ENCODE results near the gene ADAM12. TPM values are rescaled to one million over a fixed set of nuclear protein-coding genes. Genes with fewer than 3 reads are reported as not detected.

ADAM12 gene
- total RNA-seq, 1 experiment from 2014 or later, result 0.24 TPM

DNA sequence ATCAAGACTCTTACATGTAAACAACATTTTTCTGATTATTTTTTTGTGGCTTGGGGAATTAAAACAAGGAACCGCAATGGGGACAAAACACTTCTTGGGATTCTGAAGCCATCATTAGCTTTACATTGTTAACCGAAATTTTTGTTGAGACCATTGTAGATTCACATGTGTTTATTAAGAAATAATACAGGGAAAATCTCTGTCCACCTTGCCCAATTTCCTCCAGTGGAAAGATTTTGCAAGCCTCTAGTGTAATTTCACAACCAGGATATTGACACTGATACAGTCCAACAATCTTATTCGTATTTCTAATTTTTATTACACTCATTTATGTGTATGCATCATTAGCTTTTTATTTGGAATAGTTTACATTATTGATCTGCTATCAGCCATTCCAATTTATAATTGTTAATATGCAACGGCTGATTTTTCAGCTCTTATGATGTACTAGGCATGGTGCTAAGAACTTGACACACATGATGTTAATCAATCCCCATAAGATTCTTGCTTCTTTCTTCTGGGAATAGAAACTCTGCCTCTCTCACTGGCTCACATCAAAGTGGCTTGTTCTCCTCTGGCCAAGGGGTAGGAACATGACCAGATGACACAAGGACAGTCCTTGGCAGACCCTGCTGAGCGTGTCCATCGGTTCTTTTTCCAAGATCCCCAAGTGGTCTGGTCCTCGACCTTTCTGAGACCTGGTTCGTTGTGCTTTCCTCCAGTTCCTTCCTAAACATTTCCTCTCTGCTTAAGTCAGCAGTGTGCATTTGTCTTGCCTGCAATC is 137.6 kb downstream of the ADAM12 start:
- Histone ChIP-seq H3K4me1 (ENCODE audit: insufficient read depth, low read length) (peaks cover 2% of the 10 kb centered on the region; the same call in 1 of the 2 replicates), H3K79me1 (ENCODE audit: insufficient read depth, low read depth, low read length, poor library complexity, severe bottlenecking) (no peaks in the 10 kb centered on the region), H3K9me3 (ENCODE audit: control insufficient read depth, low read depth, low read length) (peaks cover 6% of the 10 kb centered on the region), H3K23ac (ENCODE audit: insufficient read length, low read depth, low read length) (no peak overlapping the region), H4K91ac (ENCODE audit: insufficient read length, low read depth, low read length) (no peak overlapping the region), H3K27ac (ENCODE audit: insufficient read length, low read depth, low read length) (no peak overlapping the region), H3K14ac (ENCODE audit: insufficient read depth, low read length) (no peak overlapping the region), H2BK5ac (ENCODE audit: insufficient read length, low read length) (no peak overlapping the region), H2BK15ac (ENCODE audit: low read depth, low read length) (no peak overlapping the region), H4K20me1 (ENCODE audit: control insufficient read depth, insufficient read depth, insufficient read length) (no peaks in the 10 kb centered on the region), H2BK120ac (ENCODE audit: low read depth, low read length, poor library complexity, severe bottlenecking) (no peak overlapping the region), H3K9ac (ENCODE audit: extremely low read depth, insufficient read length, low read length) (no peak overlapping the region), H2BK20ac (ENCODE audit: low read depth, low read length, poor library complexity, severe bottlenecking) (no peak overlapping the region), H2BK12ac (ENCODE audit: insufficient read length, low read depth, low read length) (no peak overlapping the region), H3K18ac (ENCODE audit: insufficient read length, low read depth, low read length) (no peak overlapping the region), H4K8ac (replicated peaks; ENCODE audit: insufficient read length, low read depth, low read length) (no peak overlapping the region), H3T11ph (ENCODE audit: low read length) (no peak overlapping the region), H3K4ac (ENCODE audit: low read depth, low read length) (no peak overlapping the region), H3K23me2 (ENCODE audit: insufficient read length, low read depth, low read length, poor library complexity, severe bottlenecking) (no peaks in the 10 kb centered on the region), H3K27me3 (ENCODE audit: insufficient read depth, low read length) (no peaks in the 10 kb centered on the region), H3K56ac (ENCODE audit: insufficient read length, low read depth, low read length) (no peak overlapping the region), H4K5ac (ENCODE audit: insufficient read length, low read depth, low read length) (no peak overlapping the region), H2AK5ac (ENCODE audit: insufficient read length, low read length) (no peak overlapping the region), H3K4me2 (ENCODE audit: insufficient read depth, insufficient read length, low read length) (no peak overlapping the region), H2AFZ (ENCODE audit: low read length) (no peak overlapping the region), H3K79me2 (ENCODE audit: insufficient read depth, low read length) (no peaks in the 10 kb centered on the region)
- H3K4me3 Mint-ChIP-seq, result no peak overlapping the region
- no peaks in the 10 kb centered on the region; the same call in 1 of the 2 replicates for H3K27me3 Mint-ChIP-seq (ENCODE audit: low read depth)
- TF ChIP-seq, protein P1, sequence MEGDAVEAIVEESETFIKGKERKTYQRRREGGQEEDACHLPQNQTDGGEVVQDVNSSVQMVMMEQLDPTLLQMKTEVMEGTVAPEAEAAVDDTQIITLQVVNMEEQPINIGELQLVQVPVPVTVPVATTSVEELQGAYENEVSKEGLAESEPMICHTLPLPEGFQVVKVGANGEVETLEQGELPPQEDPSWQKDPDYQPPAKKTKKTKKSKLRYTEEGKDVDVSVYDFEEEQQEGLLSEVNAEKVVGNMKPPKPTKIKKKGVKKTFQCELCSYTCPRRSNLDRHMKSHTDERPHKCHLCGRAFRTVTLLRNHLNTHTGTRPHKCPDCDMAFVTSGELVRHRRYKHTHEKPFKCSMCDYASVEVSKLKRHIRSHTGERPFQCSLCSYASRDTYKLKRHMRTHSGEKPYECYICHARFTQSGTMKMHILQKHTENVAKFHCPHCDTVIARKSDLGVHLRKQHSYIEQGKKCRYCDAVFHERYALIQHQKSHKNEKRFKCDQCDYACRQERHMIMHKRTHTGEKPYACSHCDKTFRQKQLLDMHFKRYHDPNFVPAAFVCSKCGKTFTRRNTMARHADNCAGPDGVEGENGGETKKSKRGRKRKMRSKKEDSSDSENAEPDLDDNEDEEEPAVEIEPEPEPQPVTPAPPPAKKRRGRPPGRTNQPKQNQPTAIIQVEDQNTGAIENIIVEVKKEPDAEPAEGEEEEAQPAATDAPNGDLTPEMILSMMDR (conservative IDR thresholded peaks at IDR 0.05), result no peak
- WGBS (ENCODE audit: extremely low coverage, insufficient read length, low lambda C conversion rate), result no CpG with 5 or more reads among the region's 8 CpGs
- DNase-seq, result no peak
- no peak overlapping the region for H3K27ac Mint-ChIP-seq
- H3K4me1 Mint-ChIP-seq, result peaks cover 9 to 16% of the 10 kb centered on the region in 2 experiments
- peaks cover 0 to 10% (median 9%) of the 10 kb centered on the region in 3 experiments; a peak in 5 of 7 replicates for H3K36me3 Mint-ChIP-seq (ENCODE audit: insufficient read depth in 1 of 3, low read depth in 3 of 3)
- peaks cover 10% of the 10 kb centered on the region in 2 experiments; a peak in 4 of 5 replicates for H3K9me3 Mint-ChIP-seq

All from H9 (cell line).